Left colon (tissue), 2 donors: ENCODE measurements around the gene KHSRP. TPM values are rescaled to one million over a fixed set of nuclear protein-coding genes. Genes with fewer than 3 reads are reported as not detected.
"Not testable (repeated sequence)": the region's sequence is repeated elsewhere in the genome, so short reads cannot be mapped to it uniquely, and the experiment has no call there.

Experiments
- ATAC-seq: fragments of 200-7000 bp; cut with Tn5 transposase; one replicate; pipeline ENCODE4 v1.9.1; 2020; ENCODE audit warnings: mild to moderate bottlenecking, moderate library complexity
- DNase-seq, 2 donors: peaks; one replicate each; pipeline ENCODE4 v3.0.0-alpha.2; 2020
- intact Hi-C, 2 donors: fragments of 100-400 bp; cut with DNase I in 1 of 2; cut with micrococcal nuclease in 1 of 2; formaldehyde crosslinking; loops; one replicate each; pipeline versions ENCODE4 v1.11.2 to v1.14.0; 2022; cut with DNase I, micrococcal nuclease
- total RNA-seq, 2 donors: library from RNA; stranded (reverse); fragmentation: NEBNext Ultra II Directional; extraction: Animal tissue kit (Norgen Biotek cat#: 25700); gene quantifications; one replicate each; pipeline ENCODE4 v1.2.1, GENCODE V29; 2021
- donor health status: DM: no; HTN: no; CAD: no.
- donor health status: DM: yes; HTN: yes; CAD: no.

KHSRP gene
- total RNA-seq, 2 donors from 2014 or later: 191 to 214 TPM

- no peak for DNase-seq
- ATAC-seq: no peak
- intact Hi-C loops: no loop called here
Observed at GRCh38 chr19:6452899-6453298, 28.3 kb upstream of the KHSRP start.

- ATAC-seq (no peak), DNase-seq (no peak)
- intact Hi-C loops: no loop called here
Observed at GRCh38 chr19:6452223-6452614, 27.6 kb upstream of the KHSRP start.

DNA sequence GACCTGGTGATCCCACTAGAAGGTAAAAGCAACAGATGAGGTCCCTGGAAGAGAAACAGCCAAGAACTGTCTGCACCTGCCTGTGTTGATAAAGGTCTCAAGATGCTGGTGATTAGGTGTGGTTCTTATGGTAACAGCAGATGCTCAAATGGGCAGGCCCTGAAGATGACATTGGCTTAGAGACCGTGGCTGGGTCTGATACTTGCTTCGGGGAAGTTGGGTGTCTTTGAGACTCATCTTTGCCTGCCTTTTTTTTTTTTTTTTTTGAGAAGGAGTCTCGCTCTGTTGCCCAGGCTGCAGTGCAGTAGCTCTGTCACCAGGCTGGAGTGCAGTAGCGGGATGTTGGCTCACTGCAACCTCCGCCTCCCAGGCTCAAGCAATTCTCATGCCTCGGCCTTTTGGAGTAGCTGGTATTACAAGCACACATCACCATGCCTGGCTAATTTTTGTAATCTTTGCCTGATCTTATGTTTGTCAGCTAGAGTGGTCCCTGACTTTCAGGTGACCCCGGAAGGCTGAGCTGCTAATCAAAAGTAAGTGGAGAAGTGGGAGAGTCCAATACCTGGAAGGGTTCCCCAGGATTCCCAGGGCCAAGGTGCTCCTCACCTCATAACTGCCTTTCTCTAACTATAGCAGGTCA is 27.1 kb upstream of the KHSRP start:
- no peak for ATAC-seq
- no peak for DNase-seq

DNA sequence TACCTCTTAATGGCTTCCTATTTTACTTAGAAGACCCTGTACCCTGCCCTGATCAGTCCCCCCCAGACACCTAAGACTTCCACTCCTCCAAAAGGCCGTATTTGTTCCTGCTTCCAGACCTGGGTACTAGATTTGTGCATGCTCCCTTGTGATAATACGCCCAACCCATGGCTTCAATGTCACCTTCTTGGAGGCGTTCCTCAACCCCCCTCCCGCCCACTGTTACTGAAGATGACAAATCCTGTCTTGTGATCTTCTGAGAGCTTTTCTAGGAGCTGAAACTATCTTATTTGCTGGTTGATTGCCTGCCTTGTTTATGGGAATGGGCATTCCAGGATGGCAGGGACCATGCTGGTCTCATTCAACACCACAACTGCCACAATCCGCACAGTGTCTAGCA is 25.6 kb upstream of the KHSRP start:
- DNase-seq (no peak), ATAC-seq (no peak)
- intact Hi-C loops: no loop called here

More for the DNA sequence above, 27.1 kb upstream of the KHSRP start:
- intact Hi-C loops: no loop called here

DNA sequence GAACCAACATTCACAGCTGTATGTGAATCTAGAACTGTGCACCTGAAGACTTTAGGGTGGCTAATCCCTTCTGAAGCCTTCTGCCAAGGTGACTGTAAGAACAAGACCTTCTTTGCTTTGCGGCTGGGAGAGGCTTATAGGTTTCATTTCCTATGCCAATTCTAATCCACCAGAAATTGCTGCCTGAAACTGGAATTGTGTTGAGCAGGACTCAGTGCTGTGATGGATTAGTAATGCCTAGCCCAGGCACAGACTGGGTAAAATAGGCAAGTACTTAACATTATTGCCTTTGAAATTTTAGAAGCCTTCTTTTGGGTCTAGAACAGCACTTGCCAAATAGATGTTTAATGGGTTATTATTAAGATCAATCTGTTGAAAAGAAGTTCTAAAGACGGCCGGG is 23.4 kb upstream of the KHSRP start:
- intact Hi-C loops: no loop called here
- DNase-seq: no peak
- ATAC-seq: no peak

DNA sequence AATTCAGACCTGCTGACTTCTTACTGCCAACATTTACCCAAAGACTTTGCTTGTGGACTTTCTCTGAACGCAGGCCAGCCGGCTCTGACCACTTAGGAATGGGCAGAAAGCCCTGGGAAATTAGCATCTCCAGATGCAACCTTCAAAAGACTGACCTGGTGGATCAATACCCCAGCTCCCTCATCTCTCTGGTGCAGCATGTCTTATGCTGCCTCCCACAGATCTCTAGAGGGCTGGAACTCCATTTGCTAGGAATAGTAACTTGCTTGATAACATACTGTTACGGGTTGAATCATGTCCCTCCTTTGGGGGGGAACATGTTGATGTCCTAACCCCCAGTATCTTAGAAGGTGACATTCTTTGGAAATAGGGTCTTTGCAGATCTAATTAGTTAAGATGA is 21.8 kb upstream of the KHSRP start:
- intact Hi-C loops: no loop called here
- DNase-seq (no peak), ATAC-seq (no peak)

GRCh38 chr19:6443986-6444385 is 19.4 kb upstream of the KHSRP start:
- DNase-seq (no peak), ATAC-seq (no peak)
- intact Hi-C loops: no loop called here

GRCh38 chr19:6442087-6442688 is 17.6 kb upstream of the KHSRP start:
- intact Hi-C loops: no loop called here
- DNase-seq: no peak
- ATAC-seq: no peak

GRCh38 chr19:6440905-6441304 is 16.3 kb upstream of the KHSRP start:
- ATAC-seq (no peak), DNase-seq (no peak)
- intact Hi-C loops: no loop called here

- intact Hi-C loops: no loop called here
- ATAC-seq: no peak
- no peak for DNase-seq
Observed at GRCh38 chr19:6439743-6440142, 15.1 kb upstream of the KHSRP start.

DNA sequence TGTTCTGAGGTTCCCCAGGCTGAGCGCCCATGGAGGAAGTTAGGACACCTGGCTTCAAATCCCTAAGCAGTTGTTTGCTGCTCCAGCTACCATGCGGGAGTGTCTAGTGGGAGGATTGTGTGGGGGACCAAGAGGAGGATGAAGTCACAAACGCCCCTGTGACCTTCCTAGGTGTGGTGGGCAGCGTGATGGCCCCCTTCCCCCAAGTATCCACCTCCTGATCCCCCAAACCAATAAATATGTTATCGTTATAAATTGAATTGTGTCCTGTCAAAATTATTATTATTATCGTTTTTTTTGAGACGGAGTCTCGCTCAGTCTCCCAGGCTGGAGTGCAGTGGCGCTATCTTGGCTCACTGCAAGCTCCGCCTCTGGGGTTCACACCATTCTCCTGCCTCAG is 9.1 kb upstream of the KHSRP start, which contains the start of gene SLC25A41:
Gene SLC25A41 (minus strand): TSS at position 101 of the 400 bp plus-strand sequence. CDS start 70 bp downstream, at position 31.
- DNase-seq (no peak), ATAC-seq (no peak)
- intact Hi-C loops: no loop called here

GRCh38 chr19:6433165-6433564 is 8.6 kb upstream of the KHSRP start:
- DNase-seq (no peak), ATAC-seq (no peak)
- intact Hi-C loops: no loop called here

- no peak for DNase-seq
- ATAC-seq: no peak
- intact Hi-C loops: no loop called here
Observed at GRCh38 chr19:6431891-6432290, 7.3 kb upstream of the KHSRP start.

- intact Hi-C loops: no loop called here
- no peak for DNase-seq
- ATAC-seq: no peak
Observed at GRCh38 chr19:6429419-6430221, 5.0 kb upstream of the KHSRP start.

DNA sequence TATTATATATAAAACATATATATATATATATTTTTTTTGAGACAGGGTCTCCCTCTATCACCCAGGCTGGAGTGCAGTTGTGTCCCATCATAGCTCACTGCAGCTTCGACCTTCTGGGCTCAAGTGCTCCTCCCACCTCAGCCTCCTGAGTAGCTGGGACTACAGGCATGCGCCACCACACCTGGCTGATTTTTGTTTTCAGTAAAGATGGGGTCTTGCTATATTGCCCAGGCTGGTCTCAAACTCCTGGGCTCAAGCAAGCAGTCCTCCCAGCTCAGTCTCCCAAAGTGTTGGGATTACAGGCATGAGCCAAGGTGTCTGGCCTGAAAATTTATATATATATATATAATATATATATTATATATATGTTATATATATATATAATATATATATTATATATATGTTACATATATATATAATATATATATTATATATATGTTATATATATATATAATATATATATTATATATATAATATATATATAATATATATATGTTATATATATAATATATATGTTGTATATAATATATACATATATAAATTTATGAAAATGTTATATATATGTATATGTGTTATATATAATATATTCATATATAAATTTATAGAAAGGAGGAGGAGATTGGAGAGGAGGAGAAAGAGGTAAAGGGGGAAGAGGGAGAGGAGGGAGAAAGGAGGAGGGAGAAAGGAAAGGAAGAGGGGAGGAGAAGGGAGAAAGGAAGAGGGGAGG is 4.2 kb upstream of the KHSRP start:
- DNase-seq, ATAC-seq, intact Hi-C loops: not testable (repeated sequence)

- DNase-seq: no peak
- intact Hi-C loops: no loop called here
Observed at GRCh38 chr19:6427131-6427530, 2.5 kb upstream of the KHSRP start.

DNA sequence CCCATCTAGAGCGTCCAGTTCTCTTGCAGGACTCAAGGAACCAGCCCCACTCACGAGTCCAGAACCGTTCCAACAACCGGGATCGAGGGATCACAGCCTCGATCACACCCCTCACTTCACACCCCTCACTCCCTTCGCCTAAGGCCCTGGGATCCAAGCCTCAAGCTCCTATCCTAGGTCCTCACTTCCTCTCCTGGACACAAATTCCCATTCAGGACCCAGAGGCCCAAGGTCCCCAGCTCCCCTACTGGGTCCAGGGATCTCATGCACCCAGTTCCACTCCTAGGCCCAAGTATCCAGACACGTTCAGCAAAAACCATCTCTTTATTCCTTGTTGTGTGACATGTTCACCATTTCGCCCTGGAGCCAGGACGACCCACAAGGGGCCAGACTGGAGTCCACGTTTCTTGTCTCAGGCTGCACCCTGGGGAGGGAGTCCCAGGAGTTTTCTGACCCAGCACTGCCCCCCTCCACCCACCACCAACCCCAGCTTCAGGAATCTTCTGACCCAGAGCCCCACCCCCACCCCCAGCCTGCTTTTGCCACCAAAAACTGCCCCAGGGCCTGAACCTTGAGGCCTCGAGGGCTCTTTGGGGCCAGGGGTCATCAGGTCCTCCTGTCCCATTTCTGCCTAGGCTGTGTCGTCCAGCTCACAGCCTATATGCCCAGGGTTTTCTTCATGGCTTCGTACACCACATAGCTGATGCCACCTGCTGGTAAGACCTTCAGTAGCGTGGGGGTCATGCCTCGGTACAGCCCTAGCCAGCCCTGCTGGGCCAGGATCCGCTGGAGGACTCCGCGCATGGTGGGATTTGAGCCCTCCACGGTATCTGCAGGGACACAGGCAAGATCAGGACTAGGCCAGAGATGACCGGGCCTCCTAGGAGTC is 1.4 kb upstream of the KHSRP start:
- intact Hi-C loops: no loop called here
- DNase-seq (no peak), ATAC-seq (no peak)

More at GRCh38 chr19:6427131-6427530, 2.5 kb upstream of the KHSRP start:
- no peak for ATAC-seq

- intact Hi-C loops: no loop called here
- ATAC-seq (peak; percentile 87), DNase-seq (peak; percentile 99 to 100)
Observed at GRCh38 chr19:6424939-6425731, 524 bp upstream of the KHSRP start.
